Glomerular endothelial cell (primary cell): Measurements from ENCODE around the gene TCP10L. TPM values are rescaled to one million over a fixed set of nuclear protein-coding genes. Genes with fewer than 3 reads are reported as not detected.
A peak's percentile ranks its signal among the peaks of the same experiment; 100 is the strongest.
"Not testable (repeated sequence)": the region's sequence is repeated elsewhere in the genome, so short reads cannot be mapped to it uniquely, and the experiment has no call there.

Experiments
- DNase-seq: peaks from one replicate; pipeline ENCODE4 v3.0.0-alpha.2; 2011; ENCODE audit warnings: low read depth, low spot score; ENCODE audit errors: extremely low read depth
- total RNA-seq: library from RNA; depleted of rRNA; stranded (reverse); fragments of >200 nt; gene quantifications from 2 replicates; pipeline ENCODE4 v1.2.3, GENCODE V29; 2015

The TCP10L gene
- total RNA-seq, 1 donor from 2014 or later: 0.06 TPM

DNA sequence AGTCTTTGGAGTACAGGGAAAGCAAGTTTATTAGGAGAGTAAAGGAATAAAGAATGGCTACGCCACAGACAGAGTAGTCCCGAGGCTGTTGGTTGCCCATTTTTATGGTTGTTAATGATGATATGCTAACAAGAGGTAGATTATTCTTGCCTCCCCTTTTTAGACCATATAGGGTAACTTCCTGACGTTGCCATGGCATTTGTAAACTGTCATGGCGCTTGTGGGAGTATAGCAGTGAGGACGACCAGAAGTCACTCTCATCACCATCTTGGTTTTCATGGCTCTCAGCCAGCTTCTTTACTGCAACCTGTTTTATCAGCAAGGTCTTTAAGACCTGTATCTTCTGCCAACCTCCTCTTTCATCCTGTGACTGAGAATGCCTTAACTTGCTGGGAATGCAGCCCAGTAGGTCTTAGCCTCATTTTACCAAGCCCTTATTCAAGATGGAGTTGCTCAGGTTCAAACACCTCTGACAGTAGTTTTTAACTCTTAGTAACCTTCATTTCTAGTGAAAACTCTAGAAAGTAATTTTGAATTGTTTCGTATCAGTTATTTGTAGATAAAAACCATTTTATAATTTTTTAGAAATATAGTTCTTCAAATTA lies 26.2 kb downstream of the TCP10L start:
- no peak for DNase-seq

- DNase-seq: no peak
Measured at GRCh38 chr21:32558106-32558505, 27.2 kb downstream of the TCP10L start.

DNA sequence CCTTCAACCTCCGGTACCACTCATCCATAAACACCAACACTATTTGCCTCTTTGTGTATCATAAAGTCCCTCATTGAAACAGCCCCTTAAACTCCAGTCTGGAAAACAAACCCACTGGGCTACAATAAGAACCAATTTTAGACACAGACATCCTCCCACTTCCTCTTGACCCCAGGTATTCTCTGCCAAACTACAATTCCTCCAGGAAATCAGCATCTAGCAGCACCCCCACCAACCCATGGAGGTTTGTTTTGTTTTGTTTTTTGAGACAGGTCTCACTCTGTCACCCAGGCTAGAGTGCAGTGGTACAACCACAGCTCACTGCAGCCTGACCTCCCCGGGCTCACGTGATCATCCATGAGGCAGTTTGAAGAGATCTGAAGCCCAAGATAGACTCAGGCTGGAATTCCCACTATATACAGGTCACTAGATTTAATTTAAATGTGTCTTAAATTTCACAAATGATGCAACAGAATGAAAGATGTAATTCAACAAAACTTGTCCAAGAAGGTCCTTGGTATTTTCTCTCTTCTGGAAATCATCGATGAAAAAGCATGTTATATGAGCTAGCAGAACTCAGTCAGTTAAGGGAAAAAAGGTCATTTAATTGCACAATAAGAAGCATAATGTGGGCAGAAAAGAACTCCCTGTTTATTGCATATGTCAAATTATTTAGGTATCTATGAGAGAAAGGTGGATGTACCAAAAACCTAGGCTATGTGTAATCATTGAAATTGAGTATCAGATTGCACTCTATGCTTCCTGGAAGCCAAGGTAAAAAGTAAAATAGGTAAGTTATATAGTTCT lies 30.3 kb downstream of the TCP10L start:
- DNase-seq: no peak

- no peak for DNase-seq
Measured at GRCh38 chr21:32549886-32550285, 35.4 kb downstream of the TCP10L start.

DNA sequence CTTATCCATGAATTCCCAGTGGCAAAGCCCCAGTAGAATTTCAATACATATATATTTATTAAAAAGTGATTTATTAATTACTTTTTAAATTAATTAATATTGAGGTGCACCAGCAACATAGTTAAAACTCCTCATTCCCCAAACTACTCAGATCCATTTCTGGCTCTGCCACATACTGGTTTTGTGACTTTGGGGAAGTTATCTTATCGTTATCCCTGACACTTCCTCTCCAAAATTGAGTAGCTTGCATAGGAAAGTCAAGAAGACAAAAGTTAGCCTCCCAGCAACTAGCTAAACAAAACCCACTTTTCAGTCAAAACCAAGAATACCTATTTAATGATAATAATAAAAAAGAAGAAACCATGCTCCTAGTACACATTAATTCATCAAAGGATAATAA lies 35.9 kb downstream of the TCP10L start:
- no peak for DNase-seq

DNA sequence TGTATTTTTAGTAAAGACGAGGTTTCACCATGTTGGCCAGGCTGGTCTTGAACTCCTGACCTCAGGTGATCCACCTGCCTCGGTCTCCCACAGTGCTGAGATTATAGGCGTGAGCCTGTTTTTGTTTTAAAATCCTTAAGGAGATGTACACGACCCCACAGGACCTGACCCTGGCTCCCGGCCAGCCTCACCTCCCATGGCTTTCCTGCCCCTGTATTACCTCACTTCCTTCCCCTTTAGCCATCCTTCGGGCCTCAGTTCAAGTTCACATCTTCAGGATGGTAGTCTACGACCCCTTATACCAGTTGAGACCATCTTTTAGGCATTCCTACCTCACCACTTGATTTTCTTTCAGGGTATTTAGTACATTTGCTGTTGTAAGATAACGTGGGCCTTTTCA lies 36.3 kb downstream of the TCP10L start:
- no peak for DNase-seq

- no peak for DNase-seq
Measured at GRCh38 chr21:32547018-32547417, 38.3 kb downstream of the TCP10L start.

DNA sequence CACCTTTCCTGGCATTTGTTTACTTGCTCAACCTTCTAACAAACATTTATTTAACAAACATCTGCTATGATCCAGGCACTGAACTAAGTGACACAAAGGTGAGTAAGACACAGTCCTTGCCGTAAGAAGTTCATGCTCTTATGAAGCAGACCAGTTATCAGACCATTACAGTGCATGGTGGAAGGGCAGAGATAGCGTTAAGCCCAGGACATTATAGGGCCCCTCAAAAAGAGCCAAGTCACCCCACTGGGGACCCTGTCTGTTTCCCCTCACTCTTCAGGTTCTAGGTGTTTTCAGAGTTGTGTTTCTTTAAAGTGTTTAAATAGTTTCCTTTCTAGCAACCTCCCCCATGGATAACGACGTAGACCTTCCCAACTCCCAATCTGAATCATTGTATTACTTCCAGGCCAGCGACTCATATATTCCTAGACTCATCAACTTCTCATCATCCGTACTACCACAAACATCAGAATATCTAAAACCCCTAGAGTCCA lies 39.3 kb downstream of the TCP10L start:
- no peak for DNase-seq

GRCh38 chr21:32544697-32545096 lies 40.6 kb downstream of the TCP10L start:
- DNase-seq: peak; percentile 91

GRCh38 chr21:32543975-32544374 lies 41.3 kb downstream of the TCP10L start:
- no peak for DNase-seq

DNA sequence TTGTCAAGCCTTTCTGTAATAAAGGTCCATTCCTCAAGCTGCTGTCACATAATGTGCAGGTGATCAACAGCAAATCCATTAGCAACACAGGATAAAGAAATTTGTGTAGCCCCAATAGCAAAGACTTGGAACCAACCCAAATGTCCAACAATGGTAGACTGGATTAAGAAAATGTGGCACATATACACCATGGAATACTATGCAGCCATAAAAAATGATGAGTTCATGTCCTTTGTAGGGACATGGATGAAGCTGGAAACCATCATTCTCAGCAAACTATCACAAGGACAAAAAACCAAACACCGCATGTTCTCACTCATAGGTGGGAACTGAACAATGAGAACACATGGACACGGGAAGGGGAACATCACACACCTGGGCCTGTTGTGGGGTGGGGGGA lies 42.3 kb downstream of the TCP10L start:
- not testable (repeated sequence) for DNase-seq

DNA sequence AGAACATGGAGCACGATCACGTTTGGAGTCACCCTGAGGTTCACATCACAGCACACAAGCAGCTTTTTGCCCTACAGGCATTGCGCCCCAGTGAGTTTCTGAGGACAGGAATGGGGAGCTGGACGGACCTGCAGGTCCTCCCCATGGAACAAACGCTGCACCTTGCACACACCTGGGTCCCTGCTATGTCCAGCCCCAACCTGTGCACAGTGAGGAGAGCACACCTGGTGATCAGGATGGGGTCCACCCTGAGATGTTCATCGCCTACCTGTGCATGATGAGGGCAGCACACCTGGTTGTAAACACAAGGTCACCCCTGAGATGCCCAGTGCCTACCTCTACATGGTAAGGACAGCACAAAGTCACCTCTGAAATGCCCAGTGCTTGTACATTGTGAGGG lies 45.9 kb downstream of the TCP10L start:
- DNase-seq: no peak

DNA sequence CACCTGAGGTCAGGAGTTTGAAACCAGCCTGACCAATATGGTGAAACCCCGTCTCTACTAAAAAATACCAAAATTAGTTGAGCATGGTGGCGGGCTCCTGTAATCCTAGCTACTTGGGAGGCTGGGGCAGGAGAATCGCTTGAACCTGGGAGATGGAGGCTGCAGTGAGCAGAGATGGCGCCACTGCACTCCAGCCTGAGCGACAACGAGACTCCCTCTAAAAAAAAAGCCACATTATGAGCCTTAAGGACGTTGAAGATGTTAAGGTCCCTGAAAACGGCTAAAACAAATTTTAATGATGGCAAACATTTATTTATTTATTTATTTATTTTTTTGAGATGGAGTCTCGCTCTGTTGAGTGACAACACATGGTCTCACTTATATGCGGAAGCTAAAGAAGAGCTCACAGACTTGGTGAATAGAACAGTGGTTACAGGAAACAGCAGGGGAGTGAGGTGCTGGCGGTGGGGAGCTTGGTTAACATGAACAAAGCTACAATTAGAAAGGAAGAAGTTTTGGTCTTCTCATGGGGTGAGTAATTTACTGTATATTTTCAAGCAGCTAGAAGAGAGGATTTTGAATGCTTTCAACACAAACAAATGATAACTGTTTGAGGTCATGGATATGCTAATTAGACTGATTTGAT lies 47.1 kb downstream of the TCP10L start:
- no peak for DNase-seq

DNA sequence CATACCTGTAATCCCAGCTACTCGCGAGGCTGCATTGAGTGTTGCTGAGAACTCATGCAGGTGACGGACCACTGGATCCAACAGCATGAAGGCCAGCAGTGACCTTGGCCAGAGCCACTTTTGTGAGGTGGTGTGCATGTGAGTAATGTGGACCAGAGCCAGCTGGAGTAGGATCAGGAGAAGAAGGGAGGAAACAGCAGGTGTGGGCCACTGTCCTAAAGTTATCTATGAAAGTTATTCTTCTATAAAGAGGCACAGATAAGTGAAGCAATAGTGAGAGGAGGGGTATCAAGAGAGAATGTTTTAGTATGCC lies 47.8 kb downstream of the TCP10L start:
- DNase-seq: no peak

- no peak for DNase-seq
Measured at GRCh38 chr21:32535612-32536011, 49.7 kb downstream of the TCP10L start.

- DNase-seq: no peak
Measured at GRCh38 chr21:32534113-32534512, 51.2 kb downstream of the TCP10L start.

GRCh38 chr21:32533611-32534010 lies 51.7 kb downstream of the TCP10L start:
- DNase-seq: no peak

DNA sequence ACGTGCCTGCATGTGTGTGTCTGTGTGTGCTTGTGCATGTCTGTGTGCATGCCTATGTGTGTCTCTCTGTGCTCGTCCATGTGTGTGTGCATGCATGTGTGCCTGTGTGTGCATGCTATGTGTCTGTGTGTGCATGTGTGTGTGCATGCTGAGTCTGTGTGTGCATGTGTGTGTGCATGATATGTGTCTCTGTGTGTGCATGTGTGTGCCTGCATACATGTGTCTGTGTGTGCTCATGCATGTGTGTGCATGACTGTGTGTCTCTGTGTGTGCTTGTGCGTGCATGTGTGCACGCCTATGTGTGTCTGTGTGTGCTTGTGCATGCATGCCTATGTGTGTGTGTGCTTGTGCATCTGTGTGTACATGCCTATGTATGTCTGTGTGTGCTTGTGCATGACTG lies 52.3 kb downstream of the TCP10L start:
- no peak for DNase-seq

GRCh38 chr21:32532636-32533035 lies 52.7 kb downstream of the TCP10L start:
- DNase-seq: no peak

GRCh38 chr21:32531561-32531960 lies 53.8 kb downstream of the TCP10L start:
- DNase-seq: not testable (repeated sequence)

GRCh38 chr21:32530809-32531208 lies 54.5 kb downstream of the TCP10L start:
- DNase-seq: not testable (repeated sequence)

DNA sequence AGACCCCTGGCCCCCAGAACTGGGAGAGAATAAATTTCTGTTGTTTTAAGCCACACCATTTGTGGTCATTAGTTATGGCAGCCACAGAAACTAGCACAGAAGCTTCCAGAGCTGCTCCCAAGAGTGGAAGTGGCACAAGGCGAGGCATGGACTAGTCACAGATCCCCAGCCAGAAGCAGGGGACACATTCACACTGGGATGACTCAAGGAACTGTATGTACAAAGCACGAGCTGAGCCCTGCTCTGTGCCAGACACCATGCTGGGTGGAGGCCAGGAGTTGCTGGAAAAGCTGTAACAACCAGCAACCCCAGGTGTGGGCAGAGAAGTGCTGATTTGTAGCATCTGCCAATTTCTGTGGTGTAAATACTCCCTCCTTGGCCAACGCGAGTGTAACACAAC lies 55.6 kb downstream of the TCP10L start:
- no peak for DNase-seq
